PFSK-1 (cell line): ENCODE measurements around the gene PLIN3.
A peak's percentile ranks its signal among the peaks of the same experiment; 100 is the strongest.

Experiments
- FOXP2 ChIP-seq: optimal IDR thresholded peaks from 2 replicates; pipeline ENCODE3; 2011; ENCODE audit warnings: borderline replicate concordance, control low read depth, inconsistent platforms; ENCODE audit not compliant: insufficient read depth; ENCODE audit errors: extremely low read length, extremely low read depth
- POLR2AphosphoS5 ChIP-seq: IDR thresholded peaks from 2 replicates; pipeline ENCODE4 v1.6.1; 2012; ENCODE audit warnings: low read depth, mild to moderate bottlenecking, control low read depth, low read length, moderate library complexity
- REST ChIP-seq, 2 experiments: IDR thresholded peaks; 2 replicates each; pipeline versions ENCODE4 v1.6.1 to v1.8.0; 2011 to 2012; ENCODE audit warnings: low read depth in 2 of 2, low read length in 2 of 2, control low read depth in 1 of 2, inconsistent platforms in 1 of 2, mild to moderate bottlenecking in 1 of 2, moderate library complexity in 1 of 2; ENCODE audit not compliant: insufficient read depth in 1 of 2
- SIN3A ChIP-seq: IDR thresholded peaks from 2 replicates; pipeline ENCODE4 v1.6.1; 2012; ENCODE audit warnings: mild to moderate bottlenecking, low read length, moderate library complexity, borderline replicate concordance; ENCODE audit not compliant: insufficient read depth
- TAF1 ChIP-seq: IDR thresholded peaks from 2 replicates; pipeline ENCODE4 v1.6.1; 2012; ENCODE audit warnings: low read length, control low read depth, borderline replicate concordance; ENCODE audit not compliant: insufficient read depth

Gene PLIN3

GRCh38 chr19:4802711-4803110 is 64.8 kb downstream of the PLIN3 start:
- TF ChIP-seq FOXP2, result no peak
- no peak for TF ChIP-seq SIN3A
- TF ChIP-seq REST (IDR thresholded peaks at IDR 0.05; ENCODE audit: insufficient read depth in 1 of 2, low read depth in 2 of 2, low read length in 2 of 2), result no peak
- TF ChIP-seq TAF1, result no peak
- no peak for TF ChIP-seq POLR2AphosphoS5

- no peak for TF ChIP-seq SIN3A
- TF ChIP-seq TAF1, result no peak
- no peak for TF ChIP-seq POLR2AphosphoS5
- TF ChIP-seq REST (IDR thresholded peaks at IDR 0.05; ENCODE audit: insufficient read depth in 1 of 2, low read depth in 2 of 2, low read length in 2 of 2), result no peak
Measured at GRCh38 chr19:4801085-4801619, 66.3 kb downstream of the PLIN3 start.

GRCh38 chr19:4800591-4801081 is 66.8 kb downstream of the PLIN3 start:
- no peak for TF ChIP-seq SIN3A
- no peak for TF ChIP-seq TAF1
- TF ChIP-seq POLR2AphosphoS5, result no peak
- no peak for TF ChIP-seq REST (IDR thresholded peaks at IDR 0.05; ENCODE audit: insufficient read depth in 1 of 2, low read depth in 2 of 2, low read length in 2 of 2)
- no peak for TF ChIP-seq FOXP2

- TF ChIP-seq SIN3A (no peak), REST (IDR thresholded peaks at IDR 0.05; ENCODE audit: insufficient read depth in 1 of 2, low read depth in 2 of 2, low read length in 2 of 2) (no peak), POLR2AphosphoS5 (no peak), TAF1 (no peak), FOXP2 (no peak)
Measured at GRCh38 chr19:4795400-4795799, 72.1 kb downstream of the PLIN3 start.

GRCh38 chr19:4794971-4795370 is 72.5 kb downstream of the PLIN3 start:
- TF ChIP-seq REST (IDR thresholded peaks at IDR 0.05; ENCODE audit: insufficient read depth in 1 of 2, low read depth in 2 of 2, low read length in 2 of 2), result no peak
- TF ChIP-seq POLR2AphosphoS5, result peak; percentile 6; the same call in 1 of the 2 replicates
